H1 (cell line): Measurements from ENCODE around the gene ZNF280C. TPM values are rescaled to one million over a fixed set of nuclear protein-coding genes. Genes with fewer than 3 reads are reported as not detected.

ENCODE experiments used
- CTCF ChIA-PET: fragments of 300-600 bp; sonication (Branson Sonifier 250); formaldehyde crosslinking; loops from one replicate; lab custom pipeline; 2021; ENCODE audit not compliant: partially characterized antibody; lab: Charles Lee
- POLR2A ChIA-PET: fragments of 300-600 bp; sonication (Branson Sonifier 250); formaldehyde crosslinking; loops from one replicate; lab custom pipeline; 2021; ENCODE audit warnings: inconsistent platforms; ENCODE audit not compliant: partially characterized antibody; lab: Charles Lee
- DNase-seq, 2 experiments: peaks; one replicate each; pipeline versions ENCODE4 v3.0.0 to v3.0.0-alpha.2; 2010 to 2022; ENCODE audit warnings: low spot score in 2 of 2, low read depth in 1 of 2, mixed read lengths in 1 of 2
- FAIRE-seq: peaks from 2 replicates; lab custom pipeline; 2011; peaks lifted over from hg19 to GRCh38; lab: Jason Lieb, UNC
- H2AFZ ChIP-seq: 2 replicates; pipeline ENCODE4 v1.8.1; 2012; ENCODE audit warnings: low read length, inconsistent platforms
- H2AK5ac ChIP-seq: 2 replicates; pipeline ENCODE4 v1.6.1; 2013; ENCODE audit warnings: low read depth, low read length
- H2BK120ac ChIP-seq: replicated peaks from 2 replicates; pipeline ENCODE3; 2013; ENCODE audit warnings: low read depth, low read length, inconsistent platforms
- H2BK12ac ChIP-seq: 2 replicates; pipeline ENCODE4 v1.6.1; 2013; ENCODE audit warnings: low read depth, low read length
- H2BK15ac ChIP-seq: 2 replicates; pipeline ENCODE4 v1.6.1; 2013; ENCODE audit warnings: low read length
- H2BK20ac ChIP-seq: 2 replicates; pipeline ENCODE4 v1.6.1; 2013; ENCODE audit warnings: low read length
- H2BK5ac ChIP-seq: 2 replicates; pipeline ENCODE4 v1.6.1; 2013; ENCODE audit warnings: low read depth, low read length
- H3K14ac ChIP-seq: 2 replicates; pipeline ENCODE4 v1.6.1; 2013; ENCODE audit warnings: inconsistent platforms; ENCODE audit not compliant: insufficient read length
- H3K18ac ChIP-seq: 2 replicates; pipeline ENCODE4 v1.6.1; 2013; ENCODE audit warnings: low read length; ENCODE audit errors: extremely low read depth
- H3K23ac ChIP-seq: 2 replicates; pipeline ENCODE4 v1.6.1; 2013; ENCODE audit warnings: inconsistent platforms; ENCODE audit not compliant: insufficient read length
- H3K23me2 ChIP-seq: 2 replicates; pipeline ENCODE4 v1.6.1; 2013; ENCODE audit warnings: low read depth, low read length
- H3K27ac ChIP-seq: 2 replicates; pipeline ENCODE4 v1.6.1; 2011; ENCODE audit warnings: low read depth, low read length, inconsistent platforms
- H3K27me3 ChIP-seq, 4 experiments: replicated peaks in 1 of 4; 1 replicate in 1 of 4; 2 replicates in 3 of 4; pipeline versions ENCODE4 v1.6.1 to v1.8.1; 2011 to 2013; ENCODE audit warnings: low read length in 3 of 4, mild to moderate bottlenecking in 3 of 4, inconsistent platforms in 2 of 4, mixed read lengths in 2 of 4, moderate library complexity in 1 of 4; ENCODE audit not compliant: control insufficient read depth in 3 of 4, insufficient read depth in 3 of 4; ENCODE audit errors: extremely low read depth in 1 of 4
- H3K36me3 ChIP-seq, 4 experiments: 2 replicates each; pipeline versions ENCODE4 v1.6.1 to v1.8.1; 2011 to 2013; ENCODE audit warnings: mild to moderate bottlenecking in 4 of 4, low read length in 3 of 4, moderate library complexity in 2 of 4, control low read depth in 1 of 4, inconsistent platforms in 1 of 4; ENCODE audit not compliant: insufficient read depth in 4 of 4, control insufficient read depth in 2 of 4
- H3K4ac ChIP-seq: replicated peaks from 2 replicates; pipeline ENCODE3; 2013; ENCODE audit warnings: low read length, low read depth, mixed read lengths, inconsistent platforms; ENCODE audit not compliant: insufficient read length
- H3K4me1 ChIP-seq, 4 experiments: replicated peaks in 1 of 4; 1 replicate in 1 of 4; 2 replicates in 3 of 4; pipeline versions ENCODE4 v1.6.1 to v1.8.1; 2011 to 2013; ENCODE audit warnings: low read length in 3 of 4, inconsistent platforms in 2 of 4, mixed read lengths in 1 of 4; ENCODE audit not compliant: insufficient read depth in 4 of 4, control insufficient read depth in 3 of 4
- H3K4me2 ChIP-seq, 2 experiments: 2 replicates each; pipeline versions ENCODE4 v1.6.1 to v1.8.1; 2011 to 2013; ENCODE audit warnings: low read depth in 2 of 2, low read length in 2 of 2, control low read depth in 1 of 2, inconsistent platforms in 1 of 2, mild to moderate bottlenecking in 1 of 2; ENCODE audit not compliant: insufficient read depth in 1 of 2
- H3K4me3 ChIP-seq, 4 experiments: fragments of 200-600, 300-600 bp in 1 of 4; sonication (generic), shearing (Covaris generic), sonication (Bioruptor Twin) in 1 of 4; 2 replicates each; pipeline versions ENCODE4 v1.5.1 to v1.8.1; 2011 to 2016; ENCODE audit warnings: low read length in 4 of 4, low read depth in 3 of 4, control low read depth in 2 of 4, inconsistent platforms in 2 of 4, mild to moderate bottlenecking in 2 of 4, mixed read lengths in 1 of 4, moderate library complexity in 1 of 4; ENCODE audit not compliant: insufficient read depth in 2 of 4; ENCODE audit errors: extremely low read depth in 1 of 4
- H3K56ac ChIP-seq: replicated peaks from 2 replicates; pipeline ENCODE3; 2013; ENCODE audit warnings: low read depth, mild to moderate bottlenecking, mixed read lengths, low read length, inconsistent platforms; ENCODE audit not compliant: insufficient read length
- H3K79me1 ChIP-seq: 2 replicates; pipeline ENCODE4 v1.6.1; 2013; ENCODE audit warnings: low read depth, low read length, control low read depth
- H3K79me2 ChIP-seq, 2 experiments: 2 replicates each; pipeline versions ENCODE4 v1.6.1 to v1.8.1; 2012 to 2013; ENCODE audit warnings: low read length in 2 of 2, mild to moderate bottlenecking in 2 of 2, inconsistent platforms in 1 of 2; ENCODE audit not compliant: insufficient read depth in 2 of 2, control insufficient read depth in 1 of 2
- H3K9ac ChIP-seq, 4 experiments: replicated peaks in 1 of 4; 1 replicate in 1 of 4; 2 replicates in 3 of 4; pipeline versions ENCODE4 v1.6.1 to v1.8.1; 2011 to 2013; ENCODE audit warnings: low read depth in 3 of 4, low read length in 3 of 4, control low read depth in 2 of 4, mild to moderate bottlenecking in 2 of 4, moderate library complexity in 2 of 4, inconsistent platforms in 1 of 4; ENCODE audit errors: extremely low read depth in 1 of 4
- H3K9me3 ChIP-seq, 2 experiments: 2 replicates each; pipeline versions ENCODE4 v1.6.1 to v1.8.1; 2012 to 2013; ENCODE audit warnings: mild to moderate bottlenecking in 2 of 2, moderate library complexity in 2 of 2, control low read depth in 1 of 2, inconsistent platforms in 1 of 2, low read depth in 1 of 2, low read length in 1 of 2, mixed read lengths in 1 of 2; ENCODE audit not compliant: insufficient read depth in 2 of 2
- H4K20me1 ChIP-seq, 2 experiments: replicated peaks in 1 of 2; 2 replicates each; pipeline versions ENCODE3 to v1.8.1; 2011 to 2013; ENCODE audit warnings: inconsistent platforms in 2 of 2, low read length in 2 of 2, mild to moderate bottlenecking in 1 of 2; ENCODE audit not compliant: insufficient read depth in 2 of 2, control insufficient read depth in 1 of 2
- H4K5ac ChIP-seq: 2 replicates; pipeline ENCODE4 v1.6.1; 2013; ENCODE audit warnings: low read length, low read depth, mixed read lengths, inconsistent platforms; ENCODE audit not compliant: insufficient read length
- H4K8ac ChIP-seq: 2 replicates; pipeline ENCODE4 v1.8.0; 2013; ENCODE audit warnings: mild to moderate bottlenecking, moderate library complexity, low read length, inconsistent platforms; ENCODE audit not compliant: insufficient read depth; ENCODE audit errors: extremely low read depth
- H4K91ac ChIP-seq: replicated peaks from 2 replicates; pipeline ENCODE3; 2013; ENCODE audit warnings: low read length, mixed read lengths, inconsistent platforms; ENCODE audit not compliant: insufficient read length
- BACH1 ChIP-seq: IDR thresholded peaks from 2 replicates; pipeline ENCODE4 v1.6.1; 2012; ENCODE audit warnings: low read length, improper control_type of control experiment
- BCL11A ChIP-seq, 2 experiments: IDR thresholded peaks; one replicate each; pipeline ENCODE4 v1.6.1; 2011; ENCODE audit warnings: low read depth in 2 of 2, low read length in 2 of 2, mild to moderate bottlenecking in 2 of 2
- CHD1 ChIP-seq: IDR thresholded peaks from 2 replicates; pipeline ENCODE4 v1.6.1; 2012; ENCODE audit warnings: low read depth, low read length, improper control_type of control experiment
- GABPA ChIP-seq: IDR thresholded peaks from 2 replicates; pipeline ENCODE4 v1.6.1; 2011; ENCODE audit warnings: mild to moderate bottlenecking, low read length, moderate library complexity, borderline replicate concordance; ENCODE audit not compliant: insufficient read depth
- JUND ChIP-seq: IDR thresholded peaks from 2 replicates; pipeline ENCODE4 v1.6.1; 2011; ENCODE audit warnings: mild to moderate bottlenecking, improper control_type of control experiment, low read length
- KDM5A ChIP-seq: fragments of 200-600 bp; IDR thresholded peaks from 2 replicates; pipeline ENCODE4 v1.7.1; 2012; ENCODE audit warnings: mild to moderate bottlenecking, low read length, inconsistent platforms, mixed read lengths
- RBBP5 ChIP-seq: IDR thresholded peaks from 2 replicates; pipeline ENCODE4 v1.7.1; 2012; ENCODE audit warnings: low read depth, mild to moderate bottlenecking, inconsistent platforms, low read length, moderate library complexity, borderline replicate concordance
- SIX5 ChIP-seq: IDR thresholded peaks from 2 replicates; pipeline ENCODE4 v1.6.1; 2011; ENCODE audit warnings: mild to moderate bottlenecking, low read depth, low read length
- WGBS, 2 experiments: shearing (Covaris generic) in 1 of 2; methylation state at CpG; one replicate each; pipeline versions ENCODE4 v1.1.6 to v1.1.7; 2013 to 2015; ENCODE audit warnings: low lambda C conversion rate in 2 of 2, mixed read lengths in 2 of 2, inconsistent platforms in 1 of 2, low coverage in 1 of 2, missing lambda C conversion rate in 1 of 2; ENCODE audit not compliant: insufficient replicate concordance in 2 of 2, insufficient coverage in 1 of 2, insufficient read length in 1 of 2; ENCODE audit errors: extremely low coverage in 1 of 2, missing lambda C conversion rate in 1 of 2; 5-methylcytosine and 5-hydroxymethylcytosine counted together
- polyA plus RNA-seq, 7 experiments: library from polyadenylated mRNA; depleted of rRNA in 3 of 7; stranded (reverse) in 5 of 7; unstranded in 2 of 7; fragments of >200 nt in 5 of 7; fragments of 200-250 nt in 2 of 7; gene quantifications; 1 replicate in 5 of 7; 2 replicates in 1 of 7; 4 replicates in 1 of 7; pipeline versions ENCODE4 v1.2.1 to v1.2.3, GENCODE V29; 2011 to 2013; ENCODE audit warnings: missing spikeins in 2 of 7, mixed read lengths in 2 of 7
- total RNA-seq: library from RNA; stranded (reverse); fragmentation: NEBNext Ultra II Directional; extraction: Animal tissue kit (Norgen Biotek cat#: 25700); gene quantifications from 2 replicates; pipeline ENCODE4 v1.2.1, GENCODE V29; 2021
- TF ChIP-seq, protein P1 (sequence below): IDR thresholded peaks from 2 replicates; pipeline ENCODE4 v1.6.1; 2012; ENCODE audit warnings: inconsistent platforms

The ZNF280C gene
- total and polyA plus RNA-seq, 2 of the 8 experiments (the other 6 are each of a cell fraction or from before 2014, with no cell fraction given), result 8.4 to 13.4 TPM

- TF ChIP-seq CHD1, result no peak
- TF ChIP-seq RBBP5, result no peak
- TF ChIP-seq GABPA, result no peak
- TF ChIP-seq KDM5A, result no peak
- TF ChIP-seq SIX5, result no peak
- TF ChIP-seq BACH1, result no peak
- TF ChIP-seq BCL11A (IDR thresholded peaks at IDR 0.05; ENCODE audit: low read depth in 2 of 2, low read length in 2 of 2), result no peak
- no peak for TF ChIP-seq JUND
- TF ChIP-seq, protein P1, sequence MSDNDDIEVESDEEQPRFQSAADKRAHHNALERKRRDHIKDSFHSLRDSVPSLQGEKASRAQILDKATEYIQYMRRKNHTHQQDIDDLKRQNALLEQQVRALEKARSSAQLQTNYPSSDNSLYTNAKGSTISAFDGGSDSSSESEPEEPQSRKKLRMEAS, result no peak
- no peak overlapping the region for H3K14ac ChIP-seq
- no peak overlapping the region for H2AK5ac ChIP-seq
- no peak for DNase-seq
- H2AFZ ChIP-seq, result no peak overlapping the region
- no peak overlapping the region for H2BK5ac ChIP-seq
- no peak overlapping the region for H4K8ac ChIP-seq
- H3K18ac ChIP-seq, result no peak overlapping the region
- H2BK20ac ChIP-seq, result no peak overlapping the region
- H3K4ac ChIP-seq, result no peak overlapping the region
- H3K9me3 ChIP-seq, result no peaks in the 10 kb centered on the region
- no peak overlapping the region for H2BK12ac ChIP-seq
- H2BK15ac ChIP-seq, result no peak overlapping the region
- POLR2A ChIA-PET, result no interaction called here
- H3K27me3 ChIP-seq, result no peaks in the 10 kb centered on the region
- 0% methylated on average over 1 of the region's 1 CpG; no CpG with 5 or more reads in 1 of the 2 experiments for WGBS, 2 experiments
- H3K23me2 ChIP-seq, result no peaks in the 10 kb centered on the region
- H3K4me1 ChIP-seq, result no peaks in the 10 kb centered on the region
- H4K91ac ChIP-seq, result no peak overlapping the region
- no peak overlapping the region for H3K23ac ChIP-seq
- H4K20me1 ChIP-seq, result no peaks in the 10 kb centered on the region
- peaks cover 0 to 28% (median 5%) of the 10 kb centered on the region in 4 experiments; a peak in 5 of 8 replicates for H3K36me3 ChIP-seq
- no peak overlapping the region for H2BK120ac ChIP-seq
- no peak overlapping the region for H3K56ac ChIP-seq
- no peak overlapping the region for H3K4me2 ChIP-seq
- H3K79me1 ChIP-seq, result no peaks in the 10 kb centered on the region
- no peak for FAIRE-seq
- CTCF ChIA-PET, result no interaction called here
- no peaks in the 10 kb centered on the region for H3K79me2 ChIP-seq
- no peak overlapping the region for H3K4me3 ChIP-seq
- H4K5ac ChIP-seq, result no peak overlapping the region
- H3K9ac ChIP-seq, result no peak overlapping the region
- no peak overlapping the region for H3K27ac ChIP-seq
Measured at GRCh38 chrX:130204647-130205046, 64.1 kb downstream of the ZNF280C start.
